SH-SY5Y (cell line): ENCODE data around the gene TBXAS1.

Source experiments
- GATA2 ChIP-seq: IDR thresholded peaks from 2 replicates; pipeline ENCODE4 v1.6.1; 2011; ENCODE audit warnings: mild to moderate bottlenecking, low read depth, low read length
- GATA3 ChIP-seq: IDR thresholded peaks from 2 replicates; pipeline ENCODE4 v1.6.1; 2011; ENCODE audit warnings: low read depth, mild to moderate bottlenecking, low read length, moderate library complexity

The TBXAS1 gene

GRCh38 chr7:139866047-139866837 is 37.2 kb downstream of the TBXAS1 start:
- no peak for TF ChIP-seq GATA3
- TF ChIP-seq GATA2 = no peak

GRCh38 chr7:139867847-139868246 is 38.8 kb downstream of the TBXAS1 start:
- no peak for TF ChIP-seq GATA2
- TF ChIP-seq GATA3 = no peak

DNA sequence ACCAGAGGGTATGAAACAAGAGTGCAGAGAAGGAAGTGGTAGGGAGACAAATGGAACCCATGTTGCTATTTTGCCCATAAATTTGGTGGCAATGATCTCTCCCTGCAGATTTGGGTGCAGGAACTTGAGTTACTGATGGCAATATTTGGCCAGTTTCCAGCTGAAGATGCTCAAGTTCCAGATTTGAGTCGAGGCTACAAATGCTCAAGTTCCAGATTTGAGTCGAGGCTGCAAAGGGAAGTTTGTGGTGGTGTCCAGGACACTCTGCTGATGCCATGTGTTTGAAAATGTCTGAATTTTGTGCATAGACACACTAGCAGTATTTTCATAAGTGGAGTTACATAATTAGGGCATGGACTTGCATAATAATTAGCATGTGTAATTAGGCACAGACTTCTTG is 40.8 kb downstream of the TBXAS1 start:
- TF ChIP-seq GATA3 (no peak), GATA2 (no peak)

- no peak for TF ChIP-seq GATA3
- TF ChIP-seq GATA2 = no peak
These were observed 41.3 kb downstream of the TBXAS1 start for GRCh38 chr7:139870380-139870779.

GRCh38 chr7:139871331-139871730 is 42.3 kb downstream of the TBXAS1 start:
- TF ChIP-seq GATA2 (no peak), GATA3 (no peak)

DNA sequence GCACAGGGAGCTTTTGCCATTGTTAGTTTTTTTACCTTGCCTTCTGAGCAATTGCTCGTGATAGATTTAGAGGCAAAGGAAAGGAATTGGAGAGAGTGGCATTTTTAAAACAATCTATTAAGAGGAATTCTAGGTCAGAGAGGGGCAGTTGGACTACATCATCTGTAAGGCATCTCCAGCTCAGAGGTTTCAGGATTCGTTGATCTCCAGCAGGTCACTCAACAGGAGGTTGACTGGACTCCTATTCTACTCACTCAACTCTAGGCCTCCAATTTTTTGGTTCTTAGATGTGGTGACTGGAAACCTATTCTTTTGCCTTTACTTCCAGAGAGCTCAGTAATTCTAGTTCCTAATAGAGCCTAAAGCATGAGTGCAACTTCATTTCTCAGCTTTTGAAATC is 42.8 kb downstream of the TBXAS1 start:
- TF ChIP-seq GATA2 = no peak
- TF ChIP-seq GATA3 = no peak

DNA sequence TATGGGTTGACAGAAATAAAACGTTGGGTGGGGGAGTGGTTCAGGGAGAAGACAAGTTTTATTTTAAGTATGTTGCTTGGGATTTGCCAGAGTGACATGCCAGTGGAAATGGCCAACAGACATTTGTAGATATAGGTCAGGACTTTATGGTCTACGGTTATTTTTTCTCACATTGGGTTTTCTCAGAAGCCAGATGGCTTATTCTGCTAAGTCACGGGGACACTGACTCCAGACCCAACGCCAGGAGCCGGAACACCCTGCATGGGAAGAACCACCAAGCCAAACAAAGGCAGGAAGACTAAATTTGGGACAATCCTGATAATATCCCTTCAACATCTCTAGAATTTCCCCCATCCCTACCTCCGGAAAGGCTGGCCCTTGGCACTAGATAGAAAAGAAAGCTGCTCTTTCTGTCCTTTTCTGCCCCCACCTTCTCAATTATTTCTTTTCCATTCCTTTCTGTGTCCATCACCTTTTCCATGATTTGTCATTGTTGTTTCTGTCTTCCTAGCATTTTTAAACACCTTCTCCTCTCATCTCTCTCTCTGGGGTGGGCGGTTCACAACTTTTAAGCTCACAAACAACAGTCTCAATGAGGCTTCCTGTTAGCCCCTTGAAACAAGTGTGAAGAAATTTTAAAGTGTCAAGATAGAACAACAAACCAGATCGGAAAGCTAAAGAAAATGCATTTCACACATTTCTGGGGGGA is 44.7 kb downstream of the TBXAS1 start:
- no peak for TF ChIP-seq GATA2
- TF ChIP-seq GATA3 = no peak

- TF ChIP-seq GATA2 (no peak), GATA3 (no peak)
These were observed 45.2 kb downstream of the TBXAS1 start for GRCh38 chr7:139874302-139874629.

GRCh38 chr7:139875821-139876241 is 46.8 kb downstream of the TBXAS1 start:
- TF ChIP-seq GATA2 = no peak
- TF ChIP-seq GATA3 = no peak

GRCh38 chr7:139876622-139877283 is 47.7 kb downstream of the TBXAS1 start:
- no peak for TF ChIP-seq GATA2
- no peak for TF ChIP-seq GATA3

DNA sequence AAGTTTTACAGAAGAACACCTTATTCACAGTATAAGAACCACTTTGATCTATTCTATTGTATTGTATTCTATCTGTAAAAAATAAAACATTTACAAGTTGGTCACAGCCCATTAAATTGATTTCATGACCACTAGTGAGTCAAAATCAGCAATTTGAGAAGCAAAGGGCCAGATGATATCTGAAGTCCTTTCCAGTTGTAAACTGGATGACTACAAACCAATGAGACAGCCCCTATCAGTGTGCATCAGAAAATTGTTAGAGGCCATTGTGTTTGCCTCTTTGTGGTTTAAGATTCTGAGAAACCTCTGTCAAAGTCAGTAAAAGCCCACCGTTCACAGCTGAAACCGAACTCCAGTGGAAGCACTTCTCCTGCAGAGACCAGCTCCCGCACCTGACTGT is 54.8 kb downstream of the TBXAS1 start:
- TF ChIP-seq GATA3 = no peak
- no peak for TF ChIP-seq GATA2

GRCh38 chr7:139884441-139884840 is 55.4 kb downstream of the TBXAS1 start:
- TF ChIP-seq GATA3 (no peak), GATA2 (no peak)

GRCh38 chr7:139885511-139885910 is 56.4 kb downstream of the TBXAS1 start:
- no peak for TF ChIP-seq GATA2
- no peak for TF ChIP-seq GATA3

- TF ChIP-seq GATA2 (no peak), GATA3 (no peak)
These were observed 57.1 kb downstream of the TBXAS1 start for GRCh38 chr7:139886206-139886605.

- no peak for TF ChIP-seq GATA2
- no peak for TF ChIP-seq GATA3
These were observed 57.8 kb downstream of the TBXAS1 start for GRCh38 chr7:139886899-139887298.

DNA sequence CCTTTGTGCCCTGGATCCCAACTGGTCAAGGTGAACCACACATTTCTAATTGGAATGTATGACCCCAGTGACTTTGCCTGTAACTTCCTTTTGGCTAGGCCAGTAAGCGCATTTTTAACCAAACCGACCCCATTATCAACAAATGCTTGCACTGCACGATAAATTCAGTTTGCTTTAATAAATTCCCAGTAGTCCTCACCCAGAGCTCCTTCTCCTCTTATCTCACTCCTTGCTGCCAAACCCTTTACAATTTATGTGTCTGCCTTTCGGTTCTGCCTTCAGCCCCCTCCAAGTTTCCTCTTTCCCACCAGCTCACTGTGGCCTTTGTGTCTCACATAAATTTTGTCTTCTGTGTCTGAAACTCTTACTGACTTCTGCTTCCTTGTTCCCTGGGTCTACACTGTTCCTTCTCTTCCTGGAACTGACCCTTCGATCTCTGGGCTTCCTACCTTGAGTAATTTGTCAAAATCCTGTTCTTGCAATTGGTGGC is 59.0 kb downstream of the TBXAS1 start:
- TF ChIP-seq GATA2 = no peak
- TF ChIP-seq GATA3 = no peak
